T-helper 1 cell treated with Interleukin-12 subunit alpha and Interleukin-12 subunit beta and Interleukin-4 antibody, amounts not matched to agents 30 ng/mL and 1 ng/mL, for 36 hours (primary cell): ENCODE measurements around the gene HLA-G. TPM values are rescaled to one million over a fixed set of nuclear protein-coding genes. Genes with fewer than 3 reads are reported as not detected.
"Not testable (repeated sequence)": the region's sequence is repeated elsewhere in the genome, so short reads cannot be mapped to it uniquely, and the experiment has no call there.

Source experiments
- intact Hi-C: fragments of 100-400 bp; cut with micrococcal nuclease; formaldehyde crosslinking; loops from one replicate; pipeline ENCODE4 v1.15.1; 2024
- total RNA-seq: library from RNA; stranded (reverse); gene quantifications from 2 replicates; pipeline ENCODE4 v1.2.3, GENCODE V29; 2022

The HLA-G gene
- total RNA-seq, 1 donor from 2014 or later = 3.2 TPM

DNA sequence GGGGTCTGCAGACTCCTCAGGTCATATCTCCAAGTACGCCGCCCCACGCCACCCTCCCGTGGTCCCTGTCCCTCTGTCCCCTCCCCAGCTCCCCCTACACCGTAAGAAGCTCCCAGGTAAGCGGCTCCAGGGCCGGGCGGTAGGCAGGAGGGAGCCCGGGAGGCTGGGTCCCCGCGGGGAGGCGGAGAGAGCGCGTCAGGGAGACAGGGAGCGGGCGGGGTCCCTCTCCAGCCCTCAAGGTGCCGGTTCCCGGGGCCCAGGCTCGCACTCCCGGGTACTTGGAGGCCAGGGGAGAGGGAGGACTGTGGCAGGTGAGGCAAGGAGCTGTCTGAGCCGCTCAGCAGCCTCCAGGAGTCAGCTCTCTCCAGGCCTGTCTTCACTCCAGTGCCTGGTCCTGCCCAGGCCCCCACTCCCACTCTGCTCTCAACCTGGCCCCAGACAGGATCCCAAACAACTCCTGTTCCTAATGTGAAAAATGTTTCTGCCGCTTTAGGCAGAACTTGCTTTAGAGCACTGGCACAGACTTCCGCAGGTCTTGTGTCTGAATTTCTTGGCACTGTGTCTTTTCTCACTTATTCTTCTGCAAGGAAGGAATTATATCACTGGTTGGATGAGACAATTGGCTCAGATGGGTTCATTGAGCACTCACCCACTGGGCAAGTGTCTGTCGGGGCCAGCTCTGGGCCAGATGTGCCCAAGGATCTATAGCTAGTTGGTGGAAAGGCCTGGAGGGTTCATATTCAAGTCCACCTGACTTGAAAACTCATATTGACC is 36.6 kb downstream of the HLA-G start:
- intact Hi-C loops = no loop called here

DNA sequence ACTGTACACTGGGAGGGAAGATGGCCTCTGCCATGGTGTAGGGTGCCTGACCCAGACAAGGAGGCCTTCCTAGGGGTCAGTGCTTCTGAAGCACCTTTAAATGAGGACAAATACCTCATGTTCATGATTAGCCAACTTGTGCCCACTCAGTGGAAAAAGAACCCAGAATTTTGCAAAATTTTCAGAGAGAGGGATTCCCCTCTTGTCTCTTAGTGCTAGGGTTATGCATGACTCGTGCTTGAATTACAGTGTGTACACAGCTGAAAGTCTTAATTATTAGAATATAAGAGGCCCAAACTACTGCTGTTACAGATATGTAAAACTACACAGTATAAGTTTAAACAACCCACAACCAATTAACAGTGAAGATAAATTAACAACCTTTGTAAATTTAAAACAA is 38.0 kb downstream of the HLA-G start:
- intact Hi-C loops = no loop called here

DNA sequence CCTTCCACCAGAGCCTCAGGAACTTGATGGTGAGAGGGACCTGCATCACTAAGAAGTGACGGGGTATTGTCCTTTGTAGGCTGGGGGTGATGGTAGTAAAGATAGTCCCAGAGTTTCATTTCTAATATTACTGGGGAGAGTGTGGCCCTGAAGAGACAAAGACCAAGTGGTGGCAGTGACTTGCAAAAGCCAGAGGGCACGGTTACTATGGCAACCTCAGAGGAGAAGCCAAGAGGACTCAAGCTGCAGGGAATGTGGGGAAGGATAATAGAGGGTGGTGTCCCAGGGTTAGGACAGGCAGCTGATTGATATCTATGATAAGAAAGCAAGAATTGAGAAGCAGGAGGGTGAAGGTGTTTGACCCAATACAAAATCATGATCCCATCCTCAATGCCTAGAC is 42.5 kb downstream of the HLA-G start:
- intact Hi-C loops = no loop called here

DNA sequence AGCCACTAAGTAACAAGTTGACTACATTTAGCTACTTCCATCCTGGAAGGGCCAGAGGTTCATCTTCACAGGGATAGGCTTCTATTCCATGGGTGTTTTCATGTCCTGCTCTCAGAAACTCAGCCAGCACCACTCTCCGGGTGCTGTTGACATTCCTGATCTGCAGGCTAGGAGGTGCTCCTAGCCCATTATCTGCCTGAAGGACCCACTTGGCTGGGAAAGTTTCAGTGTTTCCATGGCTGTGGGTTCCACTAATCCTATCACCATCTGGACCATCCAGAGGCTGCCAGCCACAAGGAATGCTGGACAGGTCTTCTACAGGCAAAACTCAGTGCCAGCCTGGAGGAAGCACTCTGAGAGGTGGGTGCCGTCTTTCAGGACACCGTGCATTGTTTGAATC is 45.2 kb downstream of the HLA-G start:
- intact Hi-C loops = no loop called here

DNA sequence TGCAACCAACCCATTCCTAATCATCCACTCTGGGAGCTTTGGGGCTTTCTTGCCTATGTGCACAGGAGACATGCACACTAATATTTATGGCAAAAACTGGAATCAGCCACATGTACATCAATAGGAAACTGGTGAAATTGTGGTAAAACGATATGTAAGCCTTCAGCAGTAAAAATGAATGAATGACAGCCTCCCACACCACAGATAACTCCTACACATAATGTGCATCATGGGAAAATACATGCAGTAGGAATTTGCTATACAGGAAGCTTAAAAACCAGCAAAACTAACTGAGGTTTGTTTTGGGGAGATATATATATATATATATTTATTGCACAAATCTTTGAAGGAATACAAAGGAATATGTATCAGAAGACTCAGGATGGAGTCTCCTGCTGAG is 47.6 kb downstream of the HLA-G start:
- intact Hi-C loops = no loop called here

DNA sequence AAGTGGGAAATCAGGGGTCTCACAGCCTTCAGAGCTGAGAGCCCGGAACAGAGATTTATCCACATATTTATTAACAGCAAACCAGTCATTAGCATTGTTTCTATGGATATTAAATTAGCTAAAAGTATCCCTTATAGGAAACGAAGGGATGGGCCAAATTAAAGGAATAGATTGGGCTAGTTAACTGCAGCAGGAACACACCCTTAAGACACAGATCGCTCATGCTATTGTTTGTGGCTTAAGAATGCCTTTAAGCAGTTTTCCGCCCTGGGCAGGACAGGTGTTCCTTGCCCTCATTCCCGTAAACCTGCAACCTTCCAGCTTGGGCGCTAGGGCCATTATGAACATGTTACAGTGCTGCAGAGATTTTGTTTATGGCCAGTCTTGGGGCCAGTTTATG is 48.1 kb downstream of the HLA-G start:
- intact Hi-C loops = not testable (repeated sequence)

Other genes with a start within 250 kb of the HLA-G start
- not detected in 2 replicates for gene OR2H2, start 242.7 kb upstream of the HLA-G start, total RNA-seq
- 27.0 and 28.1 TPM in 2 replicates for gene GABBR1, start 194.6 kb upstream of the HLA-G start, total RNA-seq
- gene MOG, start 170.7 kb upstream of the HLA-G start, total RNA-seq = not detected in 2 replicates
- gene ZFP57, start 146.7 kb upstream of the HLA-G start, total RNA-seq = 2.6 and 3.1 TPM in 2 replicates
- 550 and 558 TPM in 2 replicates for gene HLA-F, start 104.4 kb upstream of the HLA-G start, total RNA-seq
- 2,396 and 2,407 TPM in 2 replicates for gene HLA-A, start 114.7 kb downstream of the HLA-G start, total RNA-seq
- gene POLR1H, start 233.4 kb downstream of the HLA-G start, total RNA-seq = 63.0 and 68.2 TPM in 2 replicates
- 67.2 and 72.3 TPM in 2 replicates for gene PPP1R11, start 239.4 kb downstream of the HLA-G start, total RNA-seq
- gene RNF39, start 247.9 kb downstream of the HLA-G start, total RNA-seq = not detected in 2 replicates